ENCODE measurements around the gene AQP2.

AQP2 gene

DNA sequence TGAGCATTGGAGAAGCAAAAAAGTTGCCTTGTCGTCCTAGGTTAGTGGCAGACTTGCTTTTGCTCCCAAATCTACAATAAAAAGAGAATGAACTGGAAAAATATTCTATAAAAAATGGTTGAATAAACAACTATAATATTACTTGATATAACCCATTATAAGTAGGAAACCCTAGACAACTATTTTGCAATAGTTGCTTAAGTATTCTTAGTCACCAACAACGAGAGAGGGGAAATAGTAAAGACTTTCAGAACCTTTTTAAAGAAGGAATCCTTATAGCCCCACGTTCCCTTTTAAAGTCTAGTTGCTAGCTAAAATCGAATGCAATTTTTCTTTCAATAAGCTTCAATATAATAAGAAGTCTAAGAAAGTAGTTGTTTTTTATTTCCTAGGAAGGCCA, 39.7 kb downstream of the AQP2 start:
- no peaks in the 10 kb centered on the region for H3K9me2 ChIP-seq (ENCODE audit: low read depth, low read length)
- peaks cover 90% of the 10 kb centered on the region for H3K36me3 ChIP-seq (ENCODE audit: insufficient read depth, low read length)
- no peak overlapping the region for H3K9ac ChIP-seq (ENCODE audit: low read length)
- H3K9me3 ChIP-seq (ENCODE audit: low read length): no peaks in the 10 kb centered on the region
- no peaks in the 10 kb centered on the region for H3K27me3 ChIP-seq (ENCODE audit: insufficient read depth, low read length)
- no peaks in the 10 kb centered on the region for H3K79me2 ChIP-seq (ENCODE audit: insufficient read depth, low read length)
- TF ChIP-seq, protein P1, sequence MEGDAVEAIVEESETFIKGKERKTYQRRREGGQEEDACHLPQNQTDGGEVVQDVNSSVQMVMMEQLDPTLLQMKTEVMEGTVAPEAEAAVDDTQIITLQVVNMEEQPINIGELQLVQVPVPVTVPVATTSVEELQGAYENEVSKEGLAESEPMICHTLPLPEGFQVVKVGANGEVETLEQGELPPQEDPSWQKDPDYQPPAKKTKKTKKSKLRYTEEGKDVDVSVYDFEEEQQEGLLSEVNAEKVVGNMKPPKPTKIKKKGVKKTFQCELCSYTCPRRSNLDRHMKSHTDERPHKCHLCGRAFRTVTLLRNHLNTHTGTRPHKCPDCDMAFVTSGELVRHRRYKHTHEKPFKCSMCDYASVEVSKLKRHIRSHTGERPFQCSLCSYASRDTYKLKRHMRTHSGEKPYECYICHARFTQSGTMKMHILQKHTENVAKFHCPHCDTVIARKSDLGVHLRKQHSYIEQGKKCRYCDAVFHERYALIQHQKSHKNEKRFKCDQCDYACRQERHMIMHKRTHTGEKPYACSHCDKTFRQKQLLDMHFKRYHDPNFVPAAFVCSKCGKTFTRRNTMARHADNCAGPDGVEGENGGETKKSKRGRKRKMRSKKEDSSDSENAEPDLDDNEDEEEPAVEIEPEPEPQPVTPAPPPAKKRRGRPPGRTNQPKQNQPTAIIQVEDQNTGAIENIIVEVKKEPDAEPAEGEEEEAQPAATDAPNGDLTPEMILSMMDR (IDR thresholded peaks at IDR 0.05; ENCODE audit: low read length): no peak
- TF ChIP-seq EZH2 (IDR thresholded peaks at IDR 0.05; ENCODE audit: borderline replicate concordance, low read length): no peak
- H2AFZ ChIP-seq (ENCODE audit: low read length): no peak overlapping the region
- no peak overlapping the region for H3K4me2 ChIP-seq (ENCODE audit: low read length)
- no peaks in the 10 kb centered on the region for H3K4me1 ChIP-seq (ENCODE audit: insufficient read depth, low read length, severe bottlenecking)
- H4K20me1 ChIP-seq (ENCODE audit: insufficient read depth, low read length): no peaks in the 10 kb centered on the region
- no peak overlapping the region for H3K27ac ChIP-seq (ENCODE audit: low read depth, low read length, poor library complexity, severe bottlenecking)
- H3F3A ChIP-seq (ENCODE audit: insufficient read depth, low read length): 0 out of 2 replicates have a peak, but pooled peaks cover 4% of the 10 kb centered on the region
- no peak overlapping the region for H3K4me3 ChIP-seq (ENCODE audit: low read depth, low read length, poor library complexity, severe bottlenecking)

DNA sequence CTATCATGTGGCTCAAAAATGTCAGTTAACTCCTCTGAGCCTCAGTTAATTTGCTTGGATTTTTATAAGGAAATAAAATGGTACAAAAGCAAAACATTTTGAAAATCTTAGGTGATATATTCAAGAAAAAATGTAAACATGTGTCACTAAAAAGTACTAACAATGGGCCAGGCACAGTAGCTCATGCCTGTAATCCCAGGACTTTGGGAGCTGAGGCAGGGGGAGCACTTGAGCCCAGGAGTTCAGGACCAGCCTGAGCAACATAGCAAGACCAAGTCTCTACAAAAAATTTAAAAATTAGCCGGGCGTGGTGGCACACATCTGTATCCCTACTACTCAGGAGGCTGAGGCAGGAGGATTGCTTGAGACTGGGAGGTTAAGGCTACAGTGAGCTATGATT, 47.9 kb downstream of the AQP2 start:
- TF ChIP-seq, protein P1 (IDR thresholded peaks at IDR 0.05; ENCODE audit: low read length): no peak
- no peak for TF ChIP-seq EZH2 (IDR thresholded peaks at IDR 0.05; ENCODE audit: borderline replicate concordance, low read length)
- Histone ChIP-seq H3K27me3 (ENCODE audit: insufficient read depth, low read length) (no peaks in the 10 kb centered on the region), H3K36me3 (ENCODE audit: insufficient read depth, low read length) (peaks cover 97% of the 10 kb centered on the region), H3K9me3 (ENCODE audit: low read length) (no peaks in the 10 kb centered on the region), H2AFZ (ENCODE audit: low read length) (no peak overlapping the region), H4K20me1 (ENCODE audit: insufficient read depth, low read length) (no peaks in the 10 kb centered on the region), H3K27ac (ENCODE audit: low read depth, low read length, poor library complexity, severe bottlenecking) (no peak overlapping the region), H3K9me2 (ENCODE audit: low read depth, low read length) (no peaks in the 10 kb centered on the region), H3K4me3 (ENCODE audit: low read depth, low read length, poor library complexity, severe bottlenecking) (no peak overlapping the region), H3K9ac (ENCODE audit: low read length) (no peak overlapping the region), H3K4me1 (ENCODE audit: insufficient read depth, low read length, severe bottlenecking) (no peaks in the 10 kb centered on the region), H3F3A (ENCODE audit: insufficient read depth, low read length) (no peaks in the 10 kb centered on the region), H3K79me2 (ENCODE audit: insufficient read depth, low read length) (no peaks in the 10 kb centered on the region), H3K4me2 (ENCODE audit: low read length) (no peak overlapping the region)

DNA sequence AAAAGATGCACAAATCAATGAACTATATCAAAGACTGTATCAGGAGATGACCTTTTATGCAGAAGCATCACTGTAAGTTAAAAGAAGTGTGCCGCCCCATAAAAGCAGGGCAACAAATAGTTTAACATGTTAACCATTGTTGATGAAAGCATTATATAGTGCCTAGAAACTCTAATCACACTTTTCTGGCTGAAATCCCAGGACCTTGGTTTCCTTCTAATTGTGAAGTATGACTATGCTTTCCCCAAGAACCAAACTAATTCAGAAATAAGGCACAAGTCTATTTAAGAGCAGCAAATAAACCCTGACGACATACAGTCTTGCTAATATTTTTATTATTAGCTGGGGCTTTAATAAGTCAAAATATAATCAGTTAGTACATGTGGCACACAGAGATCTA, 53.1 kb downstream of the AQP2 start:
- H3K79me2 ChIP-seq (ENCODE audit: insufficient read depth, low read length): peaks cover 5% of the 10 kb centered on the region; the same call in 1 of the 2 replicates
- TF ChIP-seq, protein P1 (IDR thresholded peaks at IDR 0.05; ENCODE audit: low read length): no peak
- no peak for TF ChIP-seq EZH2 (IDR thresholded peaks at IDR 0.05; ENCODE audit: borderline replicate concordance, low read length)
- H3K9ac ChIP-seq (ENCODE audit: low read length): no peak overlapping the region
- no peaks in the 10 kb centered on the region for H3K9me2 ChIP-seq (ENCODE audit: low read depth, low read length)
- H3K4me1 ChIP-seq (ENCODE audit: insufficient read depth, low read length, severe bottlenecking): peaks cover 31% of the 10 kb centered on the region
- H3K4me3 ChIP-seq (ENCODE audit: low read depth, low read length, poor library complexity, severe bottlenecking): no peak overlapping the region
- H3K36me3 ChIP-seq (ENCODE audit: insufficient read depth, low read length): peaks cover 85% of the 10 kb centered on the region
- H3K27me3 ChIP-seq (ENCODE audit: insufficient read depth, low read length): no peaks in the 10 kb centered on the region
- H3K4me2 ChIP-seq (ENCODE audit: low read length): no peak overlapping the region
- no peaks in the 10 kb centered on the region for H3F3A ChIP-seq (ENCODE audit: insufficient read depth, low read length)
- no peaks in the 10 kb centered on the region for H3K9me3 ChIP-seq (ENCODE audit: low read length)
- no peaks in the 10 kb centered on the region for H4K20me1 ChIP-seq (ENCODE audit: insufficient read depth, low read length)
- no peak overlapping the region for H2AFZ ChIP-seq (ENCODE audit: low read length)
- H3K27ac ChIP-seq (ENCODE audit: low read depth, low read length, poor library complexity, severe bottlenecking): no peak overlapping the region

Data from OCI-LY1 (cell line).